Liver (tissue), 3 donors: ENCODE measurements around the gene ADCYAP1R1.

Source experiments
- EGR1 ChIP-seq, 2 donors: IDR thresholded peaks; 2 replicates each; pipeline ENCODE4 v1.6.1; 2016 to 2018; ENCODE audit warnings: antibody characterized with exemption in 2 of 2, low read depth in 2 of 2
- GABPA ChIP-seq, 2 donors: IDR thresholded peaks in 1 of 2; conservative IDR thresholded peaks in 1 of 2; 2 replicates each; pipeline ENCODE4 v1.6.1; 2016; ENCODE audit warnings: antibody characterized with exemption in 2 of 2, mild to moderate bottlenecking in 1 of 2, moderate library complexity in 1 of 2
- HNF4A ChIP-seq, 2 donors: conservative IDR thresholded peaks; 2 replicates each; pipeline ENCODE4 v1.6.1; 2016; ENCODE audit warnings: antibody characterized with exemption in 2 of 2, mild to moderate bottlenecking in 2 of 2
- HNF4G ChIP-seq: IDR thresholded peaks from 2 replicates; pipeline ENCODE4 v1.6.1; 2016; ENCODE audit warnings: antibody characterized with exemption
- JUND ChIP-seq, 2 donors: IDR thresholded peaks; 2 replicates each; pipeline ENCODE4 v1.6.1; 2016; ENCODE audit warnings: antibody characterized with exemption in 2 of 2
- NR2F2 ChIP-seq: IDR thresholded peaks from 2 replicates; pipeline ENCODE4 v1.6.1; 2016; ENCODE audit warnings: antibody characterized with exemption
- RAD21 ChIP-seq, 2 donors: IDR thresholded peaks; 2 replicates each; pipeline ENCODE4 v1.6.1; 2016; ENCODE audit warnings: antibody characterized with exemption in 2 of 2, mild to moderate bottlenecking in 2 of 2
- TAF1 ChIP-seq: conservative IDR thresholded peaks from 2 replicates; pipeline ENCODE4 v1.6.1; 2016; ENCODE audit warnings: antibody characterized with exemption, mild to moderate bottlenecking
- YY1 ChIP-seq: IDR thresholded peaks from 2 replicates; pipeline ENCODE4 v1.6.1; 2016; ENCODE audit warnings: antibody characterized with exemption, mild to moderate bottlenecking
- TF ChIP-seq, protein P1 (sequence below): fragments of 150-350 bp; IDR thresholded peaks from 2 replicates; pipeline ENCODE4 v1.5.1; 2017; ENCODE audit warnings: improper control_type of control experiment, low read depth, low read length; ENCODE audit not compliant: missing input control
- TF ChIP-seq, protein P2 (sequence below): IDR thresholded peaks from 2 replicates; pipeline ENCODE4 v1.6.1; 2016; ENCODE audit warnings: antibody characterized with exemption
- TF ChIP-seq, protein P3 (sequence below): IDR thresholded peaks from 2 replicates; pipeline ENCODE4 v1.6.1; 2016; ENCODE audit warnings: antibody characterized with exemption, mild to moderate bottlenecking
- TF ChIP-seq, protein P4 (sequence below): IDR thresholded peaks from 2 replicates; pipeline ENCODE4 v1.6.1; 2016; ENCODE audit warnings: antibody characterized with exemption
- donor health status: healthy.
- donor health status: healthy.

DNA sequence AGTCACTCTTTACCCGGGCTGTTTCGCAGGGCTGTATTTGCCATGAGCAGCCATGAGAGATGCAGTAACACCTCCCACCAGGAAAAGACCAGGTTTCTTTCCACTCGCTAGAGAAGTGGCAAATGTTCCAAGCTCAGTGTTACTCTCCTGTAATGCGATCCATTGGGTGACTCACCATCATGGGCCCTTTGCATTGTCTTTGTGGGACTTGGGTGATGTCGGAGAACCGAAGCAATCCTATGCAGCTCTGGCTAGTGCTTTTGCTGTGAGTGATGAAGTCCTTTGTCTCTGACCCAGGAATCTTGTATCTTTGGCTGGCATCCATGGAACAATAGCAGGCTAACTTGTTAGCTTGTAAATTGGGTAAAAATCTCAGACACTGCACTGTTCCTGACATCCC is 48.4 kb upstream of the ADCYAP1R1 start:
- TF ChIP-seq EGR1 (IDR thresholded peaks at IDR 0.05; ENCODE audit: low read depth in 2 of 2): no peak
- TF ChIP-seq, protein P1, sequence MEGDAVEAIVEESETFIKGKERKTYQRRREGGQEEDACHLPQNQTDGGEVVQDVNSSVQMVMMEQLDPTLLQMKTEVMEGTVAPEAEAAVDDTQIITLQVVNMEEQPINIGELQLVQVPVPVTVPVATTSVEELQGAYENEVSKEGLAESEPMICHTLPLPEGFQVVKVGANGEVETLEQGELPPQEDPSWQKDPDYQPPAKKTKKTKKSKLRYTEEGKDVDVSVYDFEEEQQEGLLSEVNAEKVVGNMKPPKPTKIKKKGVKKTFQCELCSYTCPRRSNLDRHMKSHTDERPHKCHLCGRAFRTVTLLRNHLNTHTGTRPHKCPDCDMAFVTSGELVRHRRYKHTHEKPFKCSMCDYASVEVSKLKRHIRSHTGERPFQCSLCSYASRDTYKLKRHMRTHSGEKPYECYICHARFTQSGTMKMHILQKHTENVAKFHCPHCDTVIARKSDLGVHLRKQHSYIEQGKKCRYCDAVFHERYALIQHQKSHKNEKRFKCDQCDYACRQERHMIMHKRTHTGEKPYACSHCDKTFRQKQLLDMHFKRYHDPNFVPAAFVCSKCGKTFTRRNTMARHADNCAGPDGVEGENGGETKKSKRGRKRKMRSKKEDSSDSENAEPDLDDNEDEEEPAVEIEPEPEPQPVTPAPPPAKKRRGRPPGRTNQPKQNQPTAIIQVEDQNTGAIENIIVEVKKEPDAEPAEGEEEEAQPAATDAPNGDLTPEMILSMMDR: no peak
- TF ChIP-seq, protein P2, sequence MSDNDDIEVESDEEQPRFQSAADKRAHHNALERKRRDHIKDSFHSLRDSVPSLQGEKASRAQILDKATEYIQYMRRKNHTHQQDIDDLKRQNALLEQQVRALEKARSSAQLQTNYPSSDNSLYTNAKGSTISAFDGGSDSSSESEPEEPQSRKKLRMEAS: no peak
- TF ChIP-seq, protein P3, sequence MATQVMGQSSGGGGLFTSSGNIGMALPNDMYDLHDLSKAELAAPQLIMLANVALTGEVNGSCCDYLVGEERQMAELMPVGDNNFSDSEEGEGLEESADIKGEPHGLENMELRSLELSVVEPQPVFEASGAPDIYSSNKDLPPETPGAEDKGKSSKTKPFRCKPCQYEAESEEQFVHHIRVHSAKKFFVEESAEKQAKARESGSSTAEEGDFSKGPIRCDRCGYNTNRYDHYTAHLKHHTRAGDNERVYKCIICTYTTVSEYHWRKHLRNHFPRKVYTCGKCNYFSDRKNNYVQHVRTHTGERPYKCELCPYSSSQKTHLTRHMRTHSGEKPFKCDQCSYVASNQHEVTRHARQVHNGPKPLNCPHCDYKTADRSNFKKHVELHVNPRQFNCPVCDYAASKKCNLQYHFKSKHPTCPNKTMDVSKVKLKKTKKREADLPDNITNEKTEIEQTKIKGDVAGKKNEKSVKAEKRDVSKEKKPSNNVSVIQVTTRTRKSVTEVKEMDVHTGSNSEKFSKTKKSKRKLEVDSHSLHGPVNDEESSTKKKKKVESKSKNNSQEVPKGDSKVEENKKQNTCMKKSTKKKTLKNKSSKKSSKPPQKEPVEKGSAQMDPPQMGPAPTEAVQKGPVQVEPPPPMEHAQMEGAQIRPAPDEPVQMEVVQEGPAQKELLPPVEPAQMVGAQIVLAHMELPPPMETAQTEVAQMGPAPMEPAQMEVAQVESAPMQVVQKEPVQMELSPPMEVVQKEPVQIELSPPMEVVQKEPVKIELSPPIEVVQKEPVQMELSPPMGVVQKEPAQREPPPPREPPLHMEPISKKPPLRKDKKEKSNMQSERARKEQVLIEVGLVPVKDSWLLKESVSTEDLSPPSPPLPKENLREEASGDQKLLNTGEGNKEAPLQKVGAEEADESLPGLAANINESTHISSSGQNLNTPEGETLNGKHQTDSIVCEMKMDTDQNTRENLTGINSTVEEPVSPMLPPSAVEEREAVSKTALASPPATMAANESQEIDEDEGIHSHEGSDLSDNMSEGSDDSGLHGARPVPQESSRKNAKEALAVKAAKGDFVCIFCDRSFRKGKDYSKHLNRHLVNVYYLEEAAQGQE: no peak
- TF ChIP-seq, protein P4, sequence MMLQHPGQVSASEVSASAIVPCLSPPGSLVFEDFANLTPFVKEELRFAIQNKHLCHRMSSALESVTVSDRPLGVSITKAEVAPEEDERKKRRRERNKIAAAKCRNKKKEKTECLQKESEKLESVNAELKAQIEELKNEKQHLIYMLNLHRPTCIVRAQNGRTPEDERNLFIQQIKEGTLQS: no peak
- TF ChIP-seq TAF1: no peak
- no peak for TF ChIP-seq NR2F2
- TF ChIP-seq HNF4G: no peak
- no peak for TF ChIP-seq JUND (IDR thresholded peaks at IDR 0.05)
- TF ChIP-seq GABPA (IDR thresholded peaks at IDR 0.05 in 1 of 2, conservative IDR thresholded peaks at IDR 0.05 in 1 of 2): no peak
- TF ChIP-seq YY1: no peak
- TF ChIP-seq HNF4A (conservative IDR thresholded peaks at IDR 0.05): no peak
- TF ChIP-seq RAD21 (IDR thresholded peaks at IDR 0.05): no peak
